C4-2B (cell line): ENCODE measurements around the gene C3orf33.

ENCODE experiments used
- H3K27ac ChIP-seq: fragments of 450-650 bp; 2 replicates; pipeline ENCODE4 v1.5.1; 2017
- ZFX ChIP-seq: fragments of 450-650 bp; IDR thresholded peaks from 2 replicates; pipeline ENCODE4 v1.6.1; 2017
- TF ChIP-seq, protein P1 (sequence below): fragments of 450-650 bp; conservative IDR thresholded peaks from 2 replicates; pipeline ENCODE4 v1.5.1; 2017; ENCODE audit warnings: mild to moderate bottlenecking

The C3orf33 gene

DNA sequence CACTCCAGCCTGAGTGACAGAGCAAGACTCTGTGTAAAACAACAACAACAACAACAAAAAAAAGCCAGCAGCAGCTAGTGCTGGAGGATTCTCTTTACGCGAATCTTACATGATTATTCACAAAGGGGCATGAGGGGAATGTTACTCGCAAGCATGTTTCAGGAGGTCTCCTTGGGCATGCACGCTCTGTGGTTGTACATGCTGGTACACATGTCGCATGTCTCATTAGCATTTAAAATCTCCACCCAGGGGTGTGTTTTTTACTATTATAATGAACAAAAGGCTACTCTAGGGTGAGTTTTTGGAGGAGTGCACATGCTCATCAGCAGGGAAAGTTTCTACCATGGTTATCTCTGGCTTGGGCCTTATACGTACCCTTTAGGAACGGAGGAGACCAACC lies 48.5 kb downstream of the C3orf33 start:
- no peak overlapping the region for H3K27ac ChIP-seq
- TF ChIP-seq, protein P1, sequence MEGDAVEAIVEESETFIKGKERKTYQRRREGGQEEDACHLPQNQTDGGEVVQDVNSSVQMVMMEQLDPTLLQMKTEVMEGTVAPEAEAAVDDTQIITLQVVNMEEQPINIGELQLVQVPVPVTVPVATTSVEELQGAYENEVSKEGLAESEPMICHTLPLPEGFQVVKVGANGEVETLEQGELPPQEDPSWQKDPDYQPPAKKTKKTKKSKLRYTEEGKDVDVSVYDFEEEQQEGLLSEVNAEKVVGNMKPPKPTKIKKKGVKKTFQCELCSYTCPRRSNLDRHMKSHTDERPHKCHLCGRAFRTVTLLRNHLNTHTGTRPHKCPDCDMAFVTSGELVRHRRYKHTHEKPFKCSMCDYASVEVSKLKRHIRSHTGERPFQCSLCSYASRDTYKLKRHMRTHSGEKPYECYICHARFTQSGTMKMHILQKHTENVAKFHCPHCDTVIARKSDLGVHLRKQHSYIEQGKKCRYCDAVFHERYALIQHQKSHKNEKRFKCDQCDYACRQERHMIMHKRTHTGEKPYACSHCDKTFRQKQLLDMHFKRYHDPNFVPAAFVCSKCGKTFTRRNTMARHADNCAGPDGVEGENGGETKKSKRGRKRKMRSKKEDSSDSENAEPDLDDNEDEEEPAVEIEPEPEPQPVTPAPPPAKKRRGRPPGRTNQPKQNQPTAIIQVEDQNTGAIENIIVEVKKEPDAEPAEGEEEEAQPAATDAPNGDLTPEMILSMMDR = no peak
- no peak for TF ChIP-seq ZFX

- no peak overlapping the region for H3K27ac ChIP-seq
- TF ChIP-seq ZFX = no peak
- TF ChIP-seq, protein P1 = peak; percentile 86
These were observed 52.9 kb downstream of the C3orf33 start for GRCh38 chr3:155753038-155753639.

DNA sequence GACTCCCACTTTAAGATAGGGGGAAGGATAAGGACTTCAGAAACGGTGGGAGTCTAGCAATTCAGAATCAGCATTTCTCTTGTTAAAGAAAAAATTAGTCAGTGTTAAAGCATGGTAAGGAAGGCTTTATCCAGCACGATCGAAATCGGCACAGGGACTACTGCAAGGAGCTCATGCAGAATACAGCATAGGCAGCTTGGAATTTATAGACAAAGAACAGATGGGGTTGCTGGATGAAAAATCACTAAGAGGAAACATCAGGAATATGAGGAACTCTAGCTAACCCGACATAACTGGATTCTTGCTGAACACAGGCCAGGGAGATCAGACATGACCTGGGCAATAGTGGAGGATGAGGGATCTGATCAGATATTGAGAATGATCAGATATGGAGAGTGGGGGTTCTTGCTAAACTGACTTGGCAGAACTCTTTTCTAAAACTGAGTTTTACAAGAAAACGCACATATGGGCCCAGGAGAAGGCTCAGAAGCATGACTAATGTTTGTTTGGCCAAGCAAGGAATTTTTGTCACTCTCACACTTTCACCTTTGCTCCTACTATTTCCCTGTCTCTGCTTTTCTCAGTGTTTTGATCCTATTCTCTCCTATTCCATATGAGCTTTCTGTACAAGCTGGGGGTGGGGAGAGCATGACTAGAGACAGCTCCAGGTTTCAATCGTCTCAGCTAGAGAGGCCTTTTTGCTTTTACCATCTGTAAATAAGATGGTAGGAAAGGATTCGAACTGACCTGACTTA lies 57.3 kb downstream of the C3orf33 start:
- no peak overlapping the region for H3K27ac ChIP-seq
- TF ChIP-seq ZFX = no peak
- TF ChIP-seq, protein P1 = no peak

DNA sequence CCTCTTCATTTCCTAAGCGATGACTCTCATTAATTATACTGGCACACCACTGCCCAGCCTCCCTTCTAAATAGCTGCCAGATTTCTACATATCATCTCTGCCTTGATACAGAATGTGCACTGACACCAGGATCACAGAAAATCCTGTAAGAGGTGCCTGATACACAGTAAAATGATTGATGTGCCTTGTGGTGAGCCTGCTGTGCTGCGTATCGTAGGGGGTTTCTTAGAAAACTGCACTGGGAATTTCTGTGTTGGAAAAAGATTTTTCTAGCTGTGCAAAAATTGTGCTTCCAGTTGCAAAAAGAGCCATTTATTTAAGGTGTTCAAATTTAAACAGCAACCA lies 58.2 kb downstream of the C3orf33 start:
- H3K27ac ChIP-seq = no peak overlapping the region
- TF ChIP-seq, protein P1 = no peak
- no peak for TF ChIP-seq ZFX

DNA sequence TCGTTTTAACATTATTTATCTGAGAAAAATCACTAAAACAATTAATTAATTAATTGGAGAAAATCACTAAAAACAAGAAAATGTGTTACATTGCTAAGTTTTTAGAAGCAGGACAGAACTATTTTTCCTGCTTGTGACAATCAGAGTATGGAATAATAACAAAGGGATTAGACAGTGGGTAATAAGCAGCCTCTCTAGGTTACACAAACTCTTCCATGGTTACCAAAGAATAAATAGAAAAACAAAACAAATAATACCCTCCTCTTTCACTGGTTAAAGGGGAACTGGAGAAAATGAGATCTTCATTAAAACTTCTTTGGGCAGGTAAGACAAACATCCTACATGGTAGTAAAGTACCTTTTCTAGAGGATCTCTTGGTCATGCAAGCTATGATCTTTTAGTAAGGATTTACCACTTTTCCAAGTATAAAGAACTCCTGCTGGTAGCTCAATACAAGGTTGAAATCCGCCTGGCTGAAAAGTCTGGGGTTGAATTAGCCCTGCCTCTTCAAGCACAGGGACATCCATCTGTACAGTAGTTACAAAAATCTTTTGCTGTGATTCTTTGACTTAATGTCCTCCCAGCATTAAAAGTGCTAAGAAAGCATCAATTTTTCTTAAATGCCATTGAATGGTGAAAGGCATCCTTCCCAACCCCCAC lies 58.7 kb downstream of the C3orf33 start:
- H3K27ac ChIP-seq = no peak overlapping the region

GRCh38 chr3:155746703-155747102 lies 59.4 kb downstream of the C3orf33 start:
- TF ChIP-seq, protein P1 = no peak
- no peak overlapping the region for H3K27ac ChIP-seq

More for the DNA sequence above, 58.7 kb downstream of the C3orf33 start:
- no peak for TF ChIP-seq ZFX
- TF ChIP-seq, protein P1 = no peak
